Erythroblast (primary cell): ENCODE measurements around the gene ZNF436.
"Not testable (repeated sequence)": the region's sequence is repeated elsewhere in the genome, so short reads cannot be mapped to it uniquely, and the experiment has no call there.

Experiments
- DNase-seq, 2 experiments: peaks; one replicate each; lab custom pipeline; 2025; lab: John Stamatoyannopoulos, UW
- GATA1 ChIP-seq: IDR thresholded peaks from 2 replicates; pipeline ENCODE4 v1.6.1; 2011; ENCODE audit warnings: low read depth, mild to moderate bottlenecking, control low read depth, low read length, moderate library complexity
- POLR2A ChIP-seq: IDR thresholded peaks from 2 replicates; pipeline ENCODE4 v1.6.1; 2011; ENCODE audit warnings: mild to moderate bottlenecking, low read length

Gene ZNF436

GRCh38 chr1:23381233-23381885 is 11.7 kb upstream of the ZNF436 start:
- TF ChIP-seq GATA1 (no peak), POLR2A (no peak)
- no peak for DNase-seq

- no peak for DNase-seq
These were observed 11.1 kb upstream of the ZNF436 start for GRCh38 chr1:23380719-23381118.

GRCh38 chr1:23380236-23380635 is 10.6 kb upstream of the ZNF436 start:
- not testable (repeated sequence) for DNase-seq

More at GRCh38 chr1:23380719-23381118, 11.1 kb upstream of the ZNF436 start:
- TF ChIP-seq POLR2A (no peak), GATA1 (no peak)

- TF ChIP-seq POLR2A (no peak), GATA1 (no peak)
- no peak for DNase-seq
These were observed 7.5 kb upstream of the ZNF436 start for GRCh38 chr1:23376890-23377811.

- not testable (repeated sequence) for DNase-seq
These were observed 4.6 kb upstream of the ZNF436 start for GRCh38 chr1:23374079-23374735.

GRCh38 chr1:23371987-23372880 is 2.6 kb upstream of the ZNF436 start:
- DNase-seq: no peak
- TF ChIP-seq POLR2A (no peak), GATA1 (no peak)

GRCh38 chr1:23370709-23371584 is 1.3 kb upstream of the ZNF436 start:
- no peak for TF ChIP-seq GATA1
- peak in 1 of 2 experiments; percentile 42 for DNase-seq

GRCh38 chr1:23370330-23370708 is 683 bp upstream of the ZNF436 start:
- DNase-seq: no peak

GRCh38 chr1:23368562-23369334 is 888 bp downstream of the ZNF436 start:
- peak; percentile 93 to 94 for DNase-seq
- TF ChIP-seq POLR2A (peak; percentile 63), GATA1 (no peak)

More at GRCh38 chr1:23370330-23370708, 683 bp upstream of the ZNF436 start:
- TF ChIP-seq POLR2A (no peak), GATA1 (no peak)

- peak; percentile 99 for DNase-seq
- TF ChIP-seq POLR2A: peak; percentile 49
- no peak for TF ChIP-seq GATA1
These were observed 1.7 kb downstream of the ZNF436 start for GRCh38 chr1:23367791-23368561.

GRCh38 chr1:23367451-23367790 is 2.2 kb downstream of the ZNF436 start:
- no peak for TF ChIP-seq GATA1
- TF ChIP-seq POLR2A: no peak
- DNase-seq: peak in 1 of 2 experiments; percentile 55
